ENCODE measurements around the gene SLC7A14.

Gene SLC7A14

GRCh38 chr3:170531657-170532335 is 54.1 kb downstream of the SLC7A14 start:
- DNase-seq: no peak

GRCh38 chr3:170531054-170531453 is 54.8 kb downstream of the SLC7A14 start:
- DNase-seq: no peak

GRCh38 chr3:170529912-170530311 is 56.0 kb downstream of the SLC7A14 start:
- DNase-seq: no peak

GRCh38 chr3:170529346-170529745 is 56.5 kb downstream of the SLC7A14 start:
- DNase-seq: no peak

GRCh38 chr3:170528726-170529125 is 57.1 kb downstream of the SLC7A14 start:
- DNase-seq: no peak

- DNase-seq: peak; percentile 50
Observed at GRCh38 chr3:170524073-170524472, 61.8 kb downstream of the SLC7A14 start.

GRCh38 chr3:170523248-170523647 is 62.6 kb downstream of the SLC7A14 start:
- DNase-seq: no peak

GRCh38 chr3:170522201-170522600 is 63.7 kb downstream of the SLC7A14 start:
- DNase-seq: no peak

- no peak for DNase-seq
Observed at GRCh38 chr3:170520996-170521395, 64.9 kb downstream of the SLC7A14 start.

GRCh38 chr3:170517242-170517945 is 68.5 kb downstream of the SLC7A14 start:
- no peak for DNase-seq

GRCh38 chr3:170513642-170514041 is 72.2 kb downstream of the SLC7A14 start:
- no peak for DNase-seq

- DNase-seq: no peak
Observed at GRCh38 chr3:170511371-170511770, 74.5 kb downstream of the SLC7A14 start.

GRCh38 chr3:170508839-170509238 is 77.0 kb downstream of the SLC7A14 start:
- DNase-seq: no peak

GRCh38 chr3:170508291-170508690 is 77.6 kb downstream of the SLC7A14 start:
- no peak for DNase-seq

GRCh38 chr3:170507063-170507462 is 78.8 kb downstream of the SLC7A14 start:
- no peak for DNase-seq

- DNase-seq: no peak
Observed at GRCh38 chr3:170506556-170506955, 79.3 kb downstream of the SLC7A14 start.

GRCh38 chr3:170502297-170502696 is 83.6 kb downstream of the SLC7A14 start:
- DNase-seq: no peak

- DNase-seq: no peak
Observed at GRCh38 chr3:170500995-170501394, 84.9 kb downstream of the SLC7A14 start.

GRCh38 chr3:170500462-170500861 is 85.4 kb downstream of the SLC7A14 start:
- DNase-seq: no peak

- peak; percentile 37 for DNase-seq
Observed at GRCh38 chr3:170499562-170500156, 86.2 kb downstream of the SLC7A14 start.

- DNase-seq: no peak
Observed at GRCh38 chr3:170497207-170498095, 88.4 kb downstream of the SLC7A14 start.

- no peak for DNase-seq
Observed at GRCh38 chr3:170496868-170497140, 89.1 kb downstream of the SLC7A14 start.

Measured in NCI-H1092 treated with DMSO at 0.1 percent for 48 hours (cell line).